Hepatocyte (in vitro differentiated cells): ENCODE results near the gene FOSL2.

ENCODE experiments used
- EZH2 ChIP-seq: fragments of 200-600 bp; sonication (generic); IDR thresholded peaks from 2 replicates; pipeline ENCODE4 v1.6.1; 2016; ENCODE audit warnings: antibody characterized with exemption, mild to moderate bottlenecking, borderline replicate concordance
- EZH2phosphoT487 ChIP-seq: fragments of 200-600 bp; sonication (generic); IDR thresholded peaks from one replicate; pipeline ENCODE4 v1.6.1; 2018; ENCODE audit warnings: antibody characterized with exemption, mild to moderate bottlenecking, low read depth, moderate library complexity; ENCODE audit not compliant: unreplicated experiment, severe bottlenecking
- TF ChIP-seq, protein P1 (sequence below): fragments of 200-600 bp; sonication (generic); IDR thresholded peaks from 2 replicates; pipeline ENCODE4 v1.5.1; 2016; ENCODE audit warnings: antibody characterized with exemption, mild to moderate bottlenecking; ENCODE audit not compliant: poor library complexity

GRCh38 chr2:28437918-28438317, 45.3 kb downstream of the FOSL2 start:
- TF ChIP-seq, protein P1, sequence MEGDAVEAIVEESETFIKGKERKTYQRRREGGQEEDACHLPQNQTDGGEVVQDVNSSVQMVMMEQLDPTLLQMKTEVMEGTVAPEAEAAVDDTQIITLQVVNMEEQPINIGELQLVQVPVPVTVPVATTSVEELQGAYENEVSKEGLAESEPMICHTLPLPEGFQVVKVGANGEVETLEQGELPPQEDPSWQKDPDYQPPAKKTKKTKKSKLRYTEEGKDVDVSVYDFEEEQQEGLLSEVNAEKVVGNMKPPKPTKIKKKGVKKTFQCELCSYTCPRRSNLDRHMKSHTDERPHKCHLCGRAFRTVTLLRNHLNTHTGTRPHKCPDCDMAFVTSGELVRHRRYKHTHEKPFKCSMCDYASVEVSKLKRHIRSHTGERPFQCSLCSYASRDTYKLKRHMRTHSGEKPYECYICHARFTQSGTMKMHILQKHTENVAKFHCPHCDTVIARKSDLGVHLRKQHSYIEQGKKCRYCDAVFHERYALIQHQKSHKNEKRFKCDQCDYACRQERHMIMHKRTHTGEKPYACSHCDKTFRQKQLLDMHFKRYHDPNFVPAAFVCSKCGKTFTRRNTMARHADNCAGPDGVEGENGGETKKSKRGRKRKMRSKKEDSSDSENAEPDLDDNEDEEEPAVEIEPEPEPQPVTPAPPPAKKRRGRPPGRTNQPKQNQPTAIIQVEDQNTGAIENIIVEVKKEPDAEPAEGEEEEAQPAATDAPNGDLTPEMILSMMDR, result no peak
- no peak for TF ChIP-seq EZH2
- TF ChIP-seq EZH2phosphoT487, result no peak
